Stimulated activated CD8-positive, alpha-beta memory T cell treated with anti-CD3 and anti-CD28 coated beads, Interleukin-12 subunit alpha, Interleukin-12 subunit beta, amount 100 ng/mL, for 24 hours (primary cell): ENCODE results near the gene CHCHD3.

Source experiments
- DNase-seq: peaks from one replicate; pipeline ENCODE4 v3.0.0-alpha.2; 2020; ENCODE audit errors: extremely low read depth

CHCHD3 gene

GRCh38 chr7:132861940-132862554, 219.8 kb downstream of the CHCHD3 start:
- DNase-seq = no peak

GRCh38 chr7:132861424-132861823, 220.5 kb downstream of the CHCHD3 start:
- no peak for DNase-seq

GRCh38 chr7:132859199-132859598, 222.7 kb downstream of the CHCHD3 start:
- no peak for DNase-seq

GRCh38 chr7:132858760-132859159, 223.1 kb downstream of the CHCHD3 start:
- DNase-seq = no peak

GRCh38 chr7:132858251-132858650, 223.6 kb downstream of the CHCHD3 start:
- no peak for DNase-seq

GRCh38 chr7:132857703-132858102, 224.2 kb downstream of the CHCHD3 start:
- no peak for DNase-seq

- DNase-seq = no peak
Measured at GRCh38 chr7:132857031-132857430, 224.9 kb downstream of the CHCHD3 start.

- DNase-seq = no peak
Measured at GRCh38 chr7:132856416-132856815, 225.5 kb downstream of the CHCHD3 start.

- no peak for DNase-seq
Measured at GRCh38 chr7:132855901-132856300, 226.0 kb downstream of the CHCHD3 start.

- DNase-seq = no peak
Measured at GRCh38 chr7:132854238-132854637, 227.7 kb downstream of the CHCHD3 start.

GRCh38 chr7:132847376-132847775, 234.5 kb downstream of the CHCHD3 start:
- no peak for DNase-seq

- DNase-seq = no peak
Measured at GRCh38 chr7:132846086-132846485, 235.8 kb downstream of the CHCHD3 start.

GRCh38 chr7:132842478-132842877, 239.4 kb downstream of the CHCHD3 start:
- no peak for DNase-seq

GRCh38 chr7:132840199-132840598, 241.7 kb downstream of the CHCHD3 start:
- no peak for DNase-seq

GRCh38 chr7:132838313-132838712, 243.6 kb downstream of the CHCHD3 start:
- DNase-seq = no peak

- DNase-seq = no peak
Measured at GRCh38 chr7:132837529-132837928, 244.4 kb downstream of the CHCHD3 start.

GRCh38 chr7:132836746-132837145, 245.1 kb downstream of the CHCHD3 start:
- no peak for DNase-seq

- no peak for DNase-seq
Measured at GRCh38 chr7:132830941-132831340, 250.9 kb downstream of the CHCHD3 start.

- DNase-seq = no peak
Measured at GRCh38 chr7:132828502-132828901, 253.4 kb downstream of the CHCHD3 start.

- DNase-seq = no peak
Measured at GRCh38 chr7:132825932-132826835, 255.7 kb downstream of the CHCHD3 start.

- no peak for DNase-seq
Measured at GRCh38 chr7:132825222-132825621, 256.7 kb downstream of the CHCHD3 start.

GRCh38 chr7:132819648-132820047, 262.2 kb downstream of the CHCHD3 start:
- no peak for DNase-seq

- no peak for DNase-seq
Measured at GRCh38 chr7:132817949-132818348, 263.9 kb downstream of the CHCHD3 start.
